Sigmoid colon (tissue), 4 donors: Measurements from ENCODE around the gene IL17RB.

Experiments used
- EP300 ChIP-seq, 4 donors: sonication (generic); formaldehyde crosslinking; IDR thresholded peaks; one replicate each; pipeline ENCODE4 v1.6.1; 2017; ENCODE audit warnings: antibody characterized with exemption in 4 of 4
- TF ChIP-seq, protein P1 (sequence below), 4 experiments: fragments of 450-650 bp in 3 of 4; fragments of 200-600 bp in 1 of 4; IDR thresholded peaks; one replicate each; pipeline ENCODE4 v1.5.1; 2016 to 2019; ENCODE audit warnings: antibody characterized with exemption in 4 of 4, mild to moderate bottlenecking in 3 of 4, moderate library complexity in 2 of 4

DNA sequence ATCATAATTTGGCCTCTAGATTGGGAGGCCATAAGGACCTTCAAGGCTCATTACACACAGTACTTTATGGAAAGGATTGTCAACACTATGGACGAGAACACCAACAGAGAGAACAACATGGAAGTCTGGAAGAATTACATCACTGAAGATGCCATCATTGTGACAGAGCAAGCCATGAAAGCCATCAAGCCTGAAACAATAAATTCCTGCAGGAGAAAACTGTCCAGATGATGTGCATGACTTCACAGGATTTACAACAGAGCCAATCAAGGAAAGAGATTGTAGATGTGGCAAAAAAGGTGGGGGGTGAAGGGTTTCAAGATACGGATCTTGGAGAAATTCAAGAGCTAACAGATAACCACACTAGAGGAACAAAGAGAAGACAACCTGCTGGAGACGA is 15.9 kb downstream of the IL17RB start:
- TF ChIP-seq, protein P1, sequence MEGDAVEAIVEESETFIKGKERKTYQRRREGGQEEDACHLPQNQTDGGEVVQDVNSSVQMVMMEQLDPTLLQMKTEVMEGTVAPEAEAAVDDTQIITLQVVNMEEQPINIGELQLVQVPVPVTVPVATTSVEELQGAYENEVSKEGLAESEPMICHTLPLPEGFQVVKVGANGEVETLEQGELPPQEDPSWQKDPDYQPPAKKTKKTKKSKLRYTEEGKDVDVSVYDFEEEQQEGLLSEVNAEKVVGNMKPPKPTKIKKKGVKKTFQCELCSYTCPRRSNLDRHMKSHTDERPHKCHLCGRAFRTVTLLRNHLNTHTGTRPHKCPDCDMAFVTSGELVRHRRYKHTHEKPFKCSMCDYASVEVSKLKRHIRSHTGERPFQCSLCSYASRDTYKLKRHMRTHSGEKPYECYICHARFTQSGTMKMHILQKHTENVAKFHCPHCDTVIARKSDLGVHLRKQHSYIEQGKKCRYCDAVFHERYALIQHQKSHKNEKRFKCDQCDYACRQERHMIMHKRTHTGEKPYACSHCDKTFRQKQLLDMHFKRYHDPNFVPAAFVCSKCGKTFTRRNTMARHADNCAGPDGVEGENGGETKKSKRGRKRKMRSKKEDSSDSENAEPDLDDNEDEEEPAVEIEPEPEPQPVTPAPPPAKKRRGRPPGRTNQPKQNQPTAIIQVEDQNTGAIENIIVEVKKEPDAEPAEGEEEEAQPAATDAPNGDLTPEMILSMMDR (IDR thresholded peaks at IDR 0.05) = no peak
- no peak for TF ChIP-seq EP300 (IDR thresholded peaks at IDR 0.05)
